B cell (primary cell): ENCODE results near the gene UGGT1. TPM values are rescaled to one million over a fixed set of nuclear protein-coding genes. Genes with fewer than 3 reads are reported as not detected.

Experiments used
- ATAC-seq: fragments of 200-7000 bp; cut with Tn5 transposase; one replicate; pipeline ENCODE4 v1.10.0; 2021; ENCODE audit warnings: low read depth, mild to moderate bottlenecking, moderate number of reproducible peaks, moderate library complexity
- CTCF ChIA-PET: fragments of 350-600 bp; sonication (Branson Sonifier 250); formaldehyde crosslinking; loops from one replicate; lab custom pipeline; 2021; ENCODE audit warnings: antibody characterized with exemption, inconsistent platforms; lab: Charles Lee
- POLR2A ChIA-PET: fragments of 350-600 bp; sonication (Branson Sonifier 250); formaldehyde crosslinking; loops from one replicate; lab custom pipeline; 2021; ENCODE audit warnings: antibody characterized with exemption; lab: Charles Lee
- DNase-seq: peaks from one replicate; pipeline ENCODE4 v3.0.0; 2013
- H2AFZ ChIP-seq: 2 replicates; pipeline ENCODE4 v1.6.1; 2012; ENCODE audit warnings: mild to moderate bottlenecking, low read depth, low read length; ENCODE audit not compliant: insufficient read depth, poor library complexity, severe bottlenecking
- H3K27ac ChIP-seq, 2 donors: 1 replicate in 1 of 2; 2 replicates in 1 of 2; pipeline ENCODE4 v1.5.1; 2012 to 2013; ENCODE audit warnings: low read length in 2 of 2, mild to moderate bottlenecking in 2 of 2, moderate library complexity in 1 of 2
- H3K27me3 ChIP-seq, 4 experiments: fragments of 200-600 bp in 1 of 4; sonication (generic) in 1 of 4; replicated peaks in 1 of 4; 1 replicate in 2 of 4; 2 replicates in 2 of 4; pipeline versions ENCODE4 v1.6.1 to v1.7.0; 2013 to 2016; ENCODE audit warnings: low read length in 3 of 4, mild to moderate bottlenecking in 2 of 4, mixed read lengths in 1 of 4, moderate library complexity in 1 of 4; ENCODE audit not compliant: insufficient read depth in 4 of 4, control insufficient read depth in 3 of 4; ENCODE audit errors: control extremely low read depth in 1 of 4
- H3K36me3 ChIP-seq, 2 experiments: replicated peaks in 1 of 2; 1 replicate in 1 of 2; 2 replicates in 1 of 2; pipeline versions ENCODE4 v1.6.1 to v1.7.1; 2013; ENCODE audit warnings: low read length in 1 of 2; ENCODE audit not compliant: insufficient read depth in 2 of 2, control insufficient read depth in 1 of 2; ENCODE audit errors: control extremely low read depth in 1 of 2, extremely low read depth in 1 of 2
- H3K4me1 ChIP-seq, 2 donors: fragments of 200-600 bp in 1 of 2; sonication (generic) in 1 of 2; 1 replicate in 1 of 2; 2 replicates in 1 of 2; pipeline versions ENCODE4 v1.5.1 to v1.6.1; 2013 to 2017; ENCODE audit warnings: low read length in 2 of 2; ENCODE audit not compliant: control insufficient read depth in 2 of 2, insufficient read depth in 2 of 2
- H3K4me2 ChIP-seq: replicated peaks from 2 replicates; pipeline ENCODE3; 2012; ENCODE audit warnings: mild to moderate bottlenecking, low read depth, low read length; ENCODE audit not compliant: poor library complexity, severe bottlenecking
- H3K4me3 ChIP-seq, 5 experiments: fragments of 200-600 bp in 1 of 5; sonication (generic) in 1 of 5; 1 replicate in 3 of 5; 2 replicates in 2 of 5; pipeline versions ENCODE4 v1.5.1 to v1.7.0; 2011 to 2016; ENCODE audit warnings: low read length in 4 of 5, mild to moderate bottlenecking in 4 of 5, low read depth in 2 of 5, control low read depth in 1 of 5, moderate library complexity in 1 of 5; ENCODE audit not compliant: insufficient read depth in 1 of 5; ENCODE audit errors: control extremely low read depth in 1 of 5, extremely low read depth in 1 of 5
- H3K79me2 ChIP-seq: fragments of 200-600 bp; sonication (generic); one replicate; pipeline ENCODE4 v1.6.0; 2016; ENCODE audit warnings: low read length; ENCODE audit not compliant: control insufficient read depth, insufficient read depth
- H3K9ac ChIP-seq: fragments of 200-600 bp; sonication (generic); 2 replicates; pipeline ENCODE4 v1.6.1; 2017; ENCODE audit warnings: mild to moderate bottlenecking, low read length, moderate library complexity
- H3K9me3 ChIP-seq, 3 donors: one replicate each; pipeline versions ENCODE4 v1.6.1 to v1.7.1; 2013; ENCODE audit warnings: low read length in 2 of 3; ENCODE audit not compliant: control insufficient read depth in 2 of 3, insufficient read depth in 1 of 3; ENCODE audit errors: control extremely low read depth in 1 of 3
- H4K20me1 ChIP-seq: 2 replicates; pipeline ENCODE4 v1.6.0; 2012; ENCODE audit warnings: mild to moderate bottlenecking, low read length; ENCODE audit not compliant: insufficient read depth, control insufficient read depth, poor library complexity, severe bottlenecking
- H3K27ac Mint-ChIP-seq: one replicate; pipeline ENCODE4 v1.8.0; 2021; ENCODE audit warnings: mixed read lengths
- H3K27me3 Mint-ChIP-seq: one replicate; pipeline ENCODE4 v1.8.0; 2021; ENCODE audit warnings: mixed read lengths
- H3K4me1 Mint-ChIP-seq: one replicate; pipeline ENCODE4 v1.8.0; 2021; ENCODE audit warnings: mixed read lengths
- H3K4me3 Mint-ChIP-seq: one replicate; pipeline ENCODE4 v1.8.0; 2021; ENCODE audit warnings: mixed read lengths
- H3K9me3 Mint-ChIP-seq: one replicate; pipeline ENCODE4 v1.8.0; 2022; ENCODE audit warnings: mixed read lengths; ENCODE audit not compliant: insufficient read depth
- CTCF ChIP-seq: fragments of 200-600 bp; IDR thresholded peaks from one replicate; pipeline ENCODE4 v1.8.0; 2022; ENCODE audit warnings: antibody characterized with exemption, mild to moderate bottlenecking
- EZH2 ChIP-seq: IDR thresholded peaks from 2 replicates; pipeline ENCODE4 v1.6.1; 2012; ENCODE audit warnings: borderline replicate concordance, low read depth, mild to moderate bottlenecking, moderate library complexity, low read length; ENCODE audit not compliant: insufficient read depth, poor library complexity, severe bottlenecking
- WGBS: methylation state at CpG from one replicate; pipeline ENCODE4 v1.1.5; 2013; ENCODE audit warnings: missing lambda C conversion rate; ENCODE audit not compliant: insufficient coverage; 5-methylcytosine and 5-hydroxymethylcytosine counted together
- intact Hi-C: fragments of 100-400 bp; cut with micrococcal nuclease; formaldehyde crosslinking; loops from one replicate; pipeline ENCODE4 v1.10.0; 2022
- polyA plus RNA-seq: library from polyadenylated mRNA; depleted of rRNA; stranded (reverse); fragments of >200 nt; gene quantifications from 2 replicates; pipeline ENCODE4 v1.2.3, GENCODE V29; 2012
- total RNA-seq, 2 donors: library from RNA; stranded (reverse); fragments of 120-200 nt in 1 of 2; gene quantifications; 1 replicate in 1 of 2; 2 replicates in 1 of 2; pipeline versions ENCODE4 v1.2.3 to v1.2.4, GENCODE V29; 2013 to 2022

Gene UGGT1
- total and polyA plus RNA-seq, 2 donors (not counting 1 experiment from before 2014, with no cell fraction given): 8.5 to 44.1 TPM

DNA sequence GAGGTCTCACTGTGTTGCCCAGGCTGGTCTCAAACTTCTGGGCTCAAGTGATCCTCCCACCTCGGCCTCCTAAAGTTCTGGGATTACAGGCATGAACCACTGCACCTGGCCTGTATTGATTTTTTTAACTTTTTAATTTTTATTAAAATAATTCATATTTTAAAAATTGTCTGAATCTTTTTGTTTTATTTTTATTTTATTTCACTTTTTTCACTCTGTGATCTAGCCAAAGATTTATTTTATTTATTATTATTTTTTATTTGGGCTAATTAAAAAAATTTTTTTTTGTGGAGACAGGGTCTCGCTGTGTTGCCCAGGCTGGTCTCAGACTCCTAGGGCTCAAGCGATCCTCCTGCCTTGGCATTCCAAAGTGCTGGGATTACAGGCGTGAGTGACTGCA is 14.1 kb downstream of the UGGT1 start:
- no peak overlapping the region for H3K9ac ChIP-seq
- intact Hi-C loops: no loop called here
- H3K4me2 ChIP-seq: no peak overlapping the region
- no peaks in the 10 kb centered on the region for H3K27me3 Mint-ChIP-seq
- no peaks in the 10 kb centered on the region for H3K27me3 ChIP-seq
- no peaks in the 10 kb centered on the region for H4K20me1 ChIP-seq
- CTCF ChIA-PET: no interaction called here
- POLR2A ChIA-PET: no interaction called here
- H3K79me2 ChIP-seq: peaks cover 22% of the 10 kb centered on the region
- H2AFZ ChIP-seq: no peak overlapping the region
- H3K36me3 ChIP-seq: peaks cover 6 to 58% of the 10 kb centered on the region in 2 experiments
- DNase-seq (no peak), ATAC-seq (no peak)
- no peak overlapping the region for H3K27ac Mint-ChIP-seq
- no peak overlapping the region for H3K27ac ChIP-seq
- no peak for TF ChIP-seq EZH2
- TF ChIP-seq CTCF: no peak
- H3K9me3 Mint-ChIP-seq: no peaks in the 10 kb centered on the region
- WGBS: no CpG with 5 or more reads among the region's 4 CpGs
- H3K4me3 ChIP-seq: no peak overlapping the region
- H3K4me1 ChIP-seq: no peaks in the 10 kb centered on the region
- H3K4me3 Mint-ChIP-seq: no peak overlapping the region
- no peaks in the 10 kb centered on the region for H3K9me3 ChIP-seq
- peaks cover 10% of the 10 kb centered on the region for H3K4me1 Mint-ChIP-seq

DNA sequence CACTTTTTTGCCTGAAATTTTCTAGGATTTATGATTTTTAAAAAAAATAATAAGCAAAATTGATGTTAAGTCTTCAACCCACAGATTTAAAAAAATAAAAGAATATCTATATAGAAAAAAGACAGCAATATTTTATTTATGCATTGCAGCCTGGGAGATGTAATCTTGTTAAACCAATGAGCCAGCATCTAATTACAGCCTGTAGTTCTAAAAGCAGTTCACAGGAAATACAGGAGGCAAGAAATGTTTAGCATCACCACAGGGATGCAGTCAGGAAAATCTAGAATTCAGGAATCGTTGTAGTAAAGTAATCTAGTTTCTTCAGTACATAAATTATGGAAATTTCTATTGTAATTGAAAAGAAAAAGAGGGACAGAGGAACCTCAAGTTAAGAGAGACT is 17.2 kb downstream of the UGGT1 start:
- CTCF ChIA-PET: no interaction called here
- intact Hi-C loops: no loop called here
- no CpG with 5 or more reads among the region's 1 CpG for WGBS

More for the DNA sequence above, 17.2 kb downstream of the UGGT1 start:
- Histone ChIP-seq H3K27ac (no peak overlapping the region), H3K4me3 (no peak overlapping the region), H3K27me3 (no peaks in the 10 kb centered on the region), H3K36me3 (peaks cover 2 to 55% of the 10 kb centered on the region in 2 experiments), H3K4me1 (no peaks in the 10 kb centered on the region), H3K9me3 (no peaks in the 10 kb centered on the region), H2AFZ (no peak overlapping the region), H4K20me1 (no peaks in the 10 kb centered on the region), H3K9ac (no peak overlapping the region), H3K79me2 (peaks cover 3% of the 10 kb centered on the region), H3K4me2 (no peak overlapping the region)
- TF ChIP-seq EZH2 (no peak), CTCF (no peak)
- ATAC-seq: no peak
- H3K4me3 Mint-ChIP-seq: no peak overlapping the region
- no peak for DNase-seq
- POLR2A ChIA-PET: no interaction called here
- no peaks in the 10 kb centered on the region for H3K9me3 Mint-ChIP-seq
- H3K4me1 Mint-ChIP-seq: peaks cover 5% of the 10 kb centered on the region
- H3K27ac Mint-ChIP-seq: no peak overlapping the region
- no peaks in the 10 kb centered on the region for H3K27me3 Mint-ChIP-seq
